Glutamatergic neuron (in vitro differentiated cells): Measurements from ENCODE around the gene HS3ST6. TPM values are rescaled to one million over a fixed set of nuclear protein-coding genes. Genes with fewer than 3 reads are reported as not detected.

ENCODE experiments used
- DNase-seq: peaks from one replicate; pipeline ENCODE4 v3.0.0; 2022
- H3K27ac Mint-ChIP-seq: one replicate; pipeline ENCODE4 v1.8.0; 2020; ENCODE audit warnings: mild to moderate bottlenecking, mixed read lengths, inconsistent platforms; ENCODE audit not compliant: unreplicated experiment
- H3K27me3 Mint-ChIP-seq: one replicate; pipeline ENCODE4 v1.8.0; 2020; ENCODE audit warnings: mild to moderate bottlenecking, moderate library complexity, mixed read lengths, inconsistent platforms; ENCODE audit not compliant: unreplicated experiment
- H3K36me3 Mint-ChIP-seq: one replicate; pipeline ENCODE4 v1.8.0; 2020; ENCODE audit warnings: mild to moderate bottlenecking, mixed read lengths, inconsistent platforms; ENCODE audit not compliant: unreplicated experiment
- H3K4me1 Mint-ChIP-seq: one replicate; pipeline ENCODE4 v1.8.0; 2020; ENCODE audit warnings: mild to moderate bottlenecking, low read depth, mixed read lengths, inconsistent platforms; ENCODE audit not compliant: unreplicated experiment
- H3K4me3 Mint-ChIP-seq: one replicate; pipeline ENCODE4 v1.8.0; 2020; ENCODE audit warnings: mild to moderate bottlenecking, mixed read lengths, inconsistent platforms; ENCODE audit not compliant: unreplicated experiment
- H3K9me3 Mint-ChIP-seq: one replicate; pipeline ENCODE4 v1.8.0; 2020; ENCODE audit warnings: mild to moderate bottlenecking, moderate library complexity, mixed read lengths, inconsistent platforms; ENCODE audit not compliant: unreplicated experiment
- CTCF ChIP-seq: fragments of 200-600 bp; sonication (generic); IDR thresholded peaks from one replicate; pipeline ENCODE4 v1.5.0; 2021; ENCODE audit not compliant: partially characterized antibody, unreplicated experiment
- long read RNA-seq: library from polyadenylated mRNA; unstranded; transcript quantifications from one replicate; pipeline ENCODE4 v2.0.0, GENCODE V29; 2020; ENCODE audit not compliant: unreplicated experiment
- total RNA-seq: library from RNA; stranded (reverse); fragmentation: NEBNext Ultra II Directional; extraction: Animal tissue kit (Norgen Biotek cat#: 25700); gene quantifications from one replicate; pipeline ENCODE4 v1.2.1, GENCODE V29; 2021; ENCODE audit not compliant: unreplicated experiment

HS3ST6 gene
- 7.8 TPM for total RNA-seq
- long read RNA-seq = 0 reads

- peaks cover 16% of the 10 kb centered on the region for H3K27me3 Mint-ChIP-seq
- H3K4me3 Mint-ChIP-seq = peak within 1 kb of the TSS; percentile 74
- H3K36me3 Mint-ChIP-seq = no peaks in the 10 kb centered on the region
- H3K9me3 Mint-ChIP-seq = peaks cover 11% of the 10 kb centered on the region
- peak; percentile 73 for DNase-seq
- peaks cover 19% of the 10 kb centered on the region for H3K4me1 Mint-ChIP-seq
- no peak within 1 kb of the TSS for H3K27ac Mint-ChIP-seq
- no peak for TF ChIP-seq CTCF
These were observed at the start of gene HS3ST6 for GRCh38 chr16:1918351-1919326. Gene HS3ST6, minus strand, starts transcription at chr16:1918415. Its CDS starts 92 bp downstream, at chr16:1918323.

- no peaks in the 10 kb centered on the region for H3K36me3 Mint-ChIP-seq
- DNase-seq = no peak
- H3K4me3 Mint-ChIP-seq = peak within 1 kb of the TSS; percentile 95
- TF ChIP-seq CTCF = no peak
- H3K27ac Mint-ChIP-seq = no peak within 1 kb of the TSS
- peaks cover 12% of the 10 kb centered on the region for H3K27me3 Mint-ChIP-seq
- H3K9me3 Mint-ChIP-seq = peaks cover 12% of the 10 kb centered on the region
- peaks cover 9% of the 10 kb centered on the region for H3K4me1 Mint-ChIP-seq
These were observed 48.2 kb upstream of the HS3ST6 start, which contains the start of gene RNF151 for GRCh38 chr16:1966460-1966859. Gene RNF151, plus strand, starts transcription at chr16:1966856. Its CDS starts 26 bp downstream, at chr16:1966882.

- peak overlapping the region; percentile 95 for H3K4me3 Mint-ChIP-seq
- no peak for TF ChIP-seq CTCF
- no peak for DNase-seq
- H3K9me3 Mint-ChIP-seq = peaks cover 14% of the 10 kb centered on the region
- no peaks in the 10 kb centered on the region for H3K36me3 Mint-ChIP-seq
- H3K4me1 Mint-ChIP-seq = peaks cover 15% of the 10 kb centered on the region
- peaks cover 14% of the 10 kb centered on the region for H3K27me3 Mint-ChIP-seq
- peak overlapping the region; percentile 89 for H3K27ac Mint-ChIP-seq
These were observed 47.3 kb upstream of the HS3ST6 start for GRCh38 chr16:1965396-1966001.

GRCh38 chr16:1964506-1965395, 46.5 kb upstream of the HS3ST6 start, which contains the start of gene RPS2:
Gene RPS2, minus strand, starts transcription at chr16:1964826. Its CDS starts 201 bp downstream, at chr16:1964625.
- Mint-ChIP-seq H3K9me3 (peaks cover 19% of the 10 kb centered on the region), H3K27ac (peak within 1 kb of the TSS; percentile 98), H3K36me3 (no peaks in the 10 kb centered on the region), H3K27me3 (peaks cover 11% of the 10 kb centered on the region), H3K4me1 (peaks cover 18% of the 10 kb centered on the region), H3K4me3 (peak within 1 kb of the TSS; percentile 95)
- DNase-seq = peak; percentile 98
- no peak for TF ChIP-seq CTCF
